ENCODE measurements around the gene MOGAT1.

The MOGAT1 gene

GRCh38 chr2:222671259-222672067 is at the start of gene MOGAT1:
MOGAT1 (plus strand) TSS chr2:222671658; CDS start chr2:222671786, 128 bp downstream.
- peak; percentile 39 for DNase-seq

GRCh38 chr2:222621893-222622292 is 49.6 kb upstream of the MOGAT1 start:
- no peak for DNase-seq

GRCh38 chr2:222622910-222623309 is 48.5 kb upstream of the MOGAT1 start:
- no peak for DNase-seq

DNA sequence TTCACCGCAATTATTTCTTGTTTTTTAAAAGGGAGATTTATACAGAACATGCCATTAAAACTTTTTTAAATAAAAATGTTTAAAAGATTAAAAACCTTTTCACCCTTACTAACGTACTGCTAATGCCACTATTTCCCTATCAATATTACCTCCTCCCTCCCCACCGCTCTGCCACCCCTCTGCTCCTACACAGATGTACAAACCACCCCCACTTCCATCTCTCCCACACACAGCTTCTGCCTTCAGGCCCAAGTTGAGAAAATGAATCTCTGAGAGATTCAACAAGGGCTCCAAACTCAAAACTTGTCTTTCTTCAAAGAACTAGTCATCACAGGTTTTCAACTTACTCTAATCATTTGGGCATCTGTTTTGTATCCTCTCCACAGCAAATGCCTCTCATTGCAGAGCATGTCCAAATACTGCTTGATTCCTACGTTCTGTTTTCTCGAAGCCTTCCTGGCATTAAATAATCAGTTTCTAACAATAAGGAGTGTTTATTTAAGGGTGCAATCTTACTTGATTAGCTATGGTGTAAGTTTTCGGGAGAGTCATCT is 47.6 kb upstream of the MOGAT1 start:
- no peak for DNase-seq

DNA sequence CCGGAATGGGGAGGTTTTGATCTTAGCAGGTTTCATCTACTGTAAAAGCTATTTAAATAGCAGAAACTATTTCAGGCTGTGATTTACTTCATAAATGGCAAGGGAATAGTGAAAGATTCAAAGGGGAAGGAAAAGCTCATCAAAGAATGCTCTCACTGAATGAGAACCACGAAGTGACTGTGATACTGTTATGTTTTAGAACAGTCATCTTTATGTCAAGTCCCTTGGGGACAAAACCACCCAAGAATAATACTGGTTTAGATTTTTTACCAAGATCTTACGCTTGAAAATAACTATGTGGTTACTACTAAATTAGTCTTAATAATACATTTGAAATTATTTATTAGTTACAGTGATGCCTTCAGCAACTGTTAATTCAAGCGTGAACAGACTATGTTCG is 43.7 kb upstream of the MOGAT1 start:
- DNase-seq: no peak

DNA sequence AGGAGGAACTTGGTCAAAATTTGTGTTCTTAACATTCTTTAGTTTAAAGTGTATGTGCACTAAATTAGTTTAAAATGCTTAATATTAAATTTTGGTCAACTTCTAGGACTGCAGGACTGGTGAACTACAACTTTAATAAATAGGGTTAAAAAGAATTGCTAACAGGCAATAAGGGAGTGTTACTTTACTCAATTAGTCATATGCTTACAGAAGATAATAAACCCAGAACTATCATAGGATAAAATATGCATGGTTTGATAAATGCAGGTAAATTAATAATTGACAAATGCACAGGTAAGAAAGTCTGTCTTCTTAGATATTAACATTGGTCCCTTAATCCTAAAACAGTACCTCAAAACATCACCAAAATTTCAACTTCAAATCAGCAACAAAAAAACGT is 36.2 kb upstream of the MOGAT1 start:
- DNase-seq: no peak

DNA sequence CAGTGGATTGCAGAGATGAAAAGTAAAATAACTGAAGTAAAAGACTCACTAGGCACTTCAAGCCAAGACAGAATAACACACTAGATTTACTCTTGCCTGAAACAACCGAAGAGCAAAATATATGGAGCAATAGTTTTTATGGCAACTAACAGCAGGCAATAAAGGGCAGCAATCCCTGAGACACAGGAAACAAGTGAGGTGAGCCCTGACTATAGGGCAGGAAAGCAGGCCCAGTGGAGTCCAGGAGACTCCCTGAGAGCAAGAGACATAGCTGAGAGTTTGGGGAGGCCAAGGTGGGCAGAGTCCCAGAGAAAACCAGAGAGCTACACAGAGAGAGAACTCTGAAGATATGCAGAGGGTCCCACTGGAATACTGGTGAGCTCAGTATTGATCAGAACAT is 34.4 kb upstream of the MOGAT1 start:
- no peak for DNase-seq

GRCh38 chr2:222641336-222641735 is 30.1 kb upstream of the MOGAT1 start:
- no peak for DNase-seq

GRCh38 chr2:222643134-222643533 is 28.3 kb upstream of the MOGAT1 start:
- no peak for DNase-seq

- DNase-seq: no peak
These were observed 25.4 kb upstream of the MOGAT1 start for GRCh38 chr2:222646008-222646407.

DNA sequence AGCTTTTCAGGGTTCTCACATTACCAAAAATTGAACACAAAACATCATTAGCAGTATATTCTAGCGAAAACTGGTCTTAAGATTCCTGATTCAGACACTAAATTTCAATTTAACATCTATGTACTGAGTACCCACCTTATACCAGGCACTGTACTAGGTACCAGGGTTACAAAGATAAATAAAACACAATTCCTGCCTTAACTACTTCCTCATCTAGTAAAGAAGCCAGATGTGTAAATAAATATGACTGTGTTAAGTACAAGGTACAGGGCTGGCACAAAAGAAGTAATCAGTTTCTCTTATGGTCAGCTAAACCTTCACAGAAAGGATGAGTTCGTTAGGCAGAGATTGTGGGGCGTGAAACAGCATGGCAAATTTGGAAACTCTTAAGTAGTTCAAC is 21.7 kb upstream of the MOGAT1 start:
- DNase-seq: no peak

GRCh38 chr2:222651718-222652418 is 19.6 kb upstream of the MOGAT1 start:
- DNase-seq: no peak

GRCh38 chr2:222652491-222653255 is 18.8 kb upstream of the MOGAT1 start:
- DNase-seq: no peak

DNA sequence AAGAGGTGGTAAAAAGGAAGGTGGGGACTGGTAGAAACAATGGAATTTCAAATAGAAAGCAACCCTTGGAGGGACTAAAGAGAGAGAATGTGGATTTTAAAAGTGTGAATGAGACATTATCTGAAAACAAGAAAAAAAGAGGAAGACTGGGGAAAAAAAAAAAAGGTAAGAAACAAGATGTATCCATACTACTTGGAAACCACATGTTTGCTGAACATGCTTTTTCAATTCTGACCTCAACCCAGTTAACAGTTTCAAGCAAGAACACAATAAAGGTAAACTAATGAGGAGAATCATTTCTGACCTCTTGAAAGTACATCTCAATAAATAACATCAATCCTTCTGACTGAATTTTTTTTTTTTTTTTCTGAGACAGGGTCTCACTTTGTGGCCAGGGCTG is 18.2 kb upstream of the MOGAT1 start:
- no peak for DNase-seq

- DNase-seq: peak; percentile 96
These were observed 15.5 kb upstream of the MOGAT1 start, which contains the start of gene FARSB for GRCh38 chr2:222655787-222656525. FARSB (minus strand) TSS chr2:222656092; CDS start chr2:222656073, 19 bp downstream.

DNA sequence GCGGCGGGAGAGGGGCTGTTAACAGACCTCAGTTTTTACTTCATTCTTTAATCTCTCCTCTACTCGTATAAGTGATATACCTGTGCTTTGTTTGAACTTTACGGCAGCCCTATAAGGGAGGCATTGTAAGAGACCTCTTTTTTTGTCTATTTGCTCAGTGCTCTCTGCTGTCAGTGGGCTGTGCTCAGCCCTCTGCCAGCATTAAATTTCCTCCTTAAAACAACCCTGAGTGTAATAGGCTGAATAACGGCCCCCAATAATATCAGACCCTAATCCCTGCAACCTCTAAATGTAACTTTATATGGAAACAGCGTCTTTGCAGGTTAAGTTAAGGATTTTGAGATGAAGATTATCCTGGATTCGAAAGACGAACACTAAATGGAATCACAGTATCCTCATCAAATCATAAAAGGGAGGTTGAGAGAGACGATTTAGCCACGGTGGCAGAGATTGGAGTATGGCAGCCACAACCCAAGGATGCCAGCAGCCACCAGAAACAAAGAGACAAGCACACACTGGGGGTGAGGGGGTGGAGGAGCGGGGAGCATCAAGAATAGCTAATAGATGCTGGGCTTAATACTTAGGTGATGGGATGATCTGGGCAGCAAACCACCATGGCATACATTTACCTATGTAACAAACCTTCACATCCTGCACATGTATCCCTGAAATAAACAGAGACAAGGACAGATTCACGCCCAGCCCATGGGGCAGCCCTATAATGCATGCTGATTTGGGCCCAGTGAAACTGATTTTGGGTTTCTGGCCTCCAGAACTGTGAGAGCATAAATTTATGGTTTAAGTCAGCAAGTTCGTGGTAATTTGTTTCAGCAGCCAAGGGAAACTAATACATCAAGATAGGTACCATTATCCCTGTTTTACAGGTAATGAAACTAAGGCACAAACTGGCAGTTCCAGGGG is 14.7 kb upstream of the MOGAT1 start:
- DNase-seq: no peak

- no peak for DNase-seq
These were observed 8.0 kb upstream of the MOGAT1 start for GRCh38 chr2:222663479-222663878.

DNA sequence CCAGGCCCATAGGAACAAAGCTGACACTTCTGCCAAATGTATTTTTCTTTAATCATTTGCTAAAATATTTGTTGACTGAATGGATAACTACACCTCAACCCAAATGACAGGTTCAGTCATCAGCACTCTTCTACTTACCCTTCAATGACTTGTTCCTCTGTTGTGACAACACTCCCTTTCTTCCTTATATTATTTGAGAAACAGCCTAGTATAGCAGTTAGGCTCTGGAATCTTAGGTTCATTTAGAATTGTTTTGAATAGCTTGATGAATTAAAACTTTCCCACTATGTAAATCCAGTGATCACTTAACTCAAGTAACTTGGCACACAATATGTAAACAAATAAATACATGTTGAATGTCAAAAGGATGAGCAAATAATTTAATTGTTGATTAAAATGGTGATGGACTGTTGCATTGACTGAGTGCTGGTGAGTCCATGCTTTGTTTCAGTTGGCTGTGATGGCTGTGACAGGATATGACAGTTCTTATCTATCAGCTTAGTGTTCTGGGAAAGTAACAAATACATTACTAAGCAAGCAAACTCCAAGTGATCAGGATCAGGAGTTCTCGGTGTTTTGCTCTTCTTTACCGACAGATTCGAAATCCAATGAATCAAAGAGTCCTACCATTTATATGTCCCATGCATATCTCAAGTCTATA is 2.8 kb upstream of the MOGAT1 start:
- DNase-seq: no peak

DNA sequence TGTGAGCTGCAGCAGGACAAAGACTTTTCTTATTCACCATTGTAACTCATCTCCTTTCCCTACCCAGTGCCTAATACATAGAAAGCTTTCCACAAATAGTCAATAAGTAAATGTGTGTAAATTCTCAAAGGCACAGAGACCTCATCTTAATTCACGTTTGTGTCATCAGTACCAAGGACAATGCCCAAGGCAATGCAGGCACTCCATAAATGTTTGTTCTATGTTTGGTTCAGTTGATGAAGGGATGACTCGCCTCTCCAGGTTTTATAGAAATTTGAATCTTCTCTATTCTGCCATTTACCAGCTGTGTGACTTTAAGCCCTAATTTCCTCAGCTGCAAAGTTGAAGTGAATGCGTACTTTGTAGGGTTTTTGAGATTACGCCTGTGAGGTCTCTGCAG is 2.1 kb upstream of the MOGAT1 start:
- DNase-seq: no peak

DNA sequence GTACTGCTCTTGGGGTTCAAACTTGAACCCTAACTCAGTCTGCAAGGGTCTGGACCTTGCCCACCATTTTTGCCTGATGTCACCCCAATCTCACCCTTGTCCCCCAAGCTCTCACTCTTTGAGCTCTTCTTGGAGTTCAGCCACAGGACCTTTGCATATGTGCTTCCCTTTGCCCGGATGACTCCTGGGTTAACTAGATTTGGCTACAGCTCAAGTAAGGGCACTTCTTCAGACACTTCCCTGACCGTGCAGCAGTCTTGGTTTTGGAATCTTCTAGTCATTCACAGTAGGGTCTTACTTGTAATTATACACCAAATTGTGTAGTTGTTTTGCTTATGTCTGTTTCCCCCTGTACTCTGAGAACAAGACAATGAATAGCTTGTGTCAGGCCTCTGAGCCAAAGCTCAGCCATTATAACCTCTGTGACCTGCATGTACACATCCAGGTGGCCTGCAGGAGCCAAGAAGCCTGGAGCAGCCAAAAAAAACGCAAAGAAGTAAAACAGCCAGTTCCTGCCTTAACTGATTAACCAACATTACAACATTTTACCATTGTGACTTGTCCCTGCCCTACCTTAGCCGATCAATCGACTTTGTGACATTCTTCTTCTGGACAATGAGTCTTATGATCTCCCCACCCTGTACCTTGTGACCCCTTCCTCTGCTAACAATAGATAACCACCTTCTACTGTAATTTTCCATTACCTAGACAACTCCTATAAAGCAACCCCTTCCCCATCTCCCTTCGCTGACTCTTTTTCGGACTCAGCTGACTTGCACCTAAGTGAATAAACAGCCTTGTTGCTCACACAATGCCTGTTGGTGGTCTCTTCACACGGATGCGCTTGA is 1.0 kb upstream of the MOGAT1 start:
- no peak for DNase-seq
